PC-9 (cell line): ENCODE data around the gene UGT2A3. TPM values are rescaled to one million over a fixed set of nuclear protein-coding genes. Genes with fewer than 3 reads are reported as not detected.

ENCODE experiments used
- BruUV-seq: library from RNA; stranded (reverse); fragments of 400-500 nt; replicated peaks from 2 replicates; lab custom pipeline; 2021; lab: Mats Ljungman, UMichigan
- CTCF ChIA-PET: fragments of 300-600 bp; sonication (Branson Sonifier 250); formaldehyde crosslinking; loops from one replicate; lab custom pipeline; 2022; ENCODE audit warnings: antibody characterized with exemption; lab: Charles Lee
- POLR2A ChIA-PET: fragments of 300-600 bp; sonication (Branson Sonifier 250); formaldehyde crosslinking; loops from one replicate; lab custom pipeline; 2022; ENCODE audit warnings: antibody characterized with exemption; ENCODE audit not compliant: unreplicated experiment; lab: Charles Lee
- DNase-seq, 2 experiments: peaks; one replicate each; pipeline versions ENCODE4 v3.0.0 to v3.0.0-alpha.2; 2015 to 2022; ENCODE audit warnings: mixed read lengths in 1 of 2
- H2AFZ ChIP-seq: fragments of 200-600 bp; sonication (generic); 2 replicates; pipeline ENCODE4 v1.8.1; 2017; ENCODE audit warnings: antibody characterized with exemption
- H3F3A ChIP-seq: fragments of 200-600 bp; sonication (generic); 2 replicates; pipeline ENCODE4 v1.8.1; 2017; ENCODE audit warnings: antibody characterized with exemption, mild to moderate bottlenecking, low read depth; ENCODE audit not compliant: insufficient read depth
- H3K27ac ChIP-seq: fragments of 200-600 bp; sonication (generic); 2 replicates; pipeline ENCODE4 v1.6.1; 2016; ENCODE audit warnings: mixed run types
- H3K27me3 ChIP-seq: fragments of 200-600 bp; sonication (generic); 2 replicates; pipeline ENCODE4 v1.6.1; 2016; ENCODE audit warnings: low read depth, mixed run types; ENCODE audit not compliant: insufficient read depth
- H3K36me3 ChIP-seq: fragments of 200-600 bp; sonication (generic); 2 replicates; pipeline ENCODE4 v1.6.1; 2016; ENCODE audit warnings: low read depth, mixed run types
- H3K4me1 ChIP-seq: fragments of 200-600 bp; sonication (generic); replicated peaks from 2 replicates; pipeline ENCODE4 v1.6.1; 2016; ENCODE audit warnings: mixed run types; ENCODE audit not compliant: insufficient read depth
- H3K4me2 ChIP-seq: fragments of 200-600 bp; sonication (generic); 2 replicates; pipeline ENCODE4 v1.6.1; 2017; ENCODE audit warnings: mixed run types
- H3K4me3 ChIP-seq: fragments of 200-600 bp; sonication (generic); 2 replicates; pipeline ENCODE4 v1.6.1; 2016; ENCODE audit warnings: mixed run types
- H3K79me2 ChIP-seq: fragments of 200-600 bp; sonication (generic); 2 replicates; pipeline ENCODE4 v1.6.1; 2017; ENCODE audit warnings: low read depth, mixed run types
- H3K9me2 ChIP-seq: fragments of 200-600 bp; sonication (generic); 2 replicates; pipeline ENCODE4 v1.8.1; 2017; ENCODE audit warnings: mild to moderate bottlenecking; ENCODE audit not compliant: insufficient read depth
- H3K9me3 ChIP-seq: fragments of 200-600 bp; sonication (generic); 2 replicates; pipeline ENCODE4 v1.8.1; 2016; ENCODE audit warnings: low read depth; ENCODE audit not compliant: insufficient read depth
- H4K20me1 ChIP-seq: fragments of 200-600 bp; sonication (generic); 2 replicates; pipeline ENCODE4 v1.8.1; 2017; ENCODE audit not compliant: insufficient read depth
- EZH2 ChIP-seq: fragments of 200-600 bp; sonication (generic); IDR thresholded peaks from 2 replicates; pipeline ENCODE4 v1.8.0; 2017; ENCODE audit warnings: antibody characterized with exemption, low read depth
- intact Hi-C: fragments of 100-400 bp; cut with micrococcal nuclease; formaldehyde crosslinking; loops from one replicate; pipeline ENCODE4 v1.10.0; 2022; ENCODE audit not compliant: unreplicated experiment
- total RNA-seq: library from RNA; stranded (reverse); gene quantifications from 2 replicates; pipeline ENCODE4 v1.2.3, GENCODE V29; 2021
- TF ChIP-seq, protein P1 (sequence below): fragments of 200-600 bp; sonication (generic); conservative IDR thresholded peaks from 2 replicates; pipeline ENCODE4 v1.6.1; 2017; ENCODE audit warnings: mixed run types, antibody characterized with exemption, mild to moderate bottlenecking, moderate library complexity

UGT2A3 gene
- total RNA-seq, 1 experiment from 2014 or later: not detected

DNA sequence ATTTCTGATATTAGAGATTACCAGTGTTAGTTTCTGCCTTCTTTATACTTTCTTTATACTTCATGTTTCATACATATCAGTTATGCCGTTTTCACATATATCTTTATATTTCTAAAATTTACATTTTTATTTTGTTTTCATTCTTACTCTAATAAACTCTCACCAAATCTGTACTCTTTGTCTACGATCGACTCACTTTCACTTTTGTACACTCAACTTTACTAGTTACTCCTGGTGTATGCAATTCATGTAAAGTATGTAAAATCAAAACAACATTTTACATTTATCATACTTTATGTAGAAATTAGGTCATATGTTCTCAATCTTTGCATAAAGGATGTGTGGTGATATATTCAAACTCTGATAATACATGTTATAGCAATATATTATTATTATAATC lies 59.9 kb downstream of the UGT2A3 start:
- H4K20me1 ChIP-seq: no peaks in the 10 kb centered on the region
- H3K4me1 ChIP-seq: no peaks in the 10 kb centered on the region
- no TSS peak for BruUV-seq

DNA sequence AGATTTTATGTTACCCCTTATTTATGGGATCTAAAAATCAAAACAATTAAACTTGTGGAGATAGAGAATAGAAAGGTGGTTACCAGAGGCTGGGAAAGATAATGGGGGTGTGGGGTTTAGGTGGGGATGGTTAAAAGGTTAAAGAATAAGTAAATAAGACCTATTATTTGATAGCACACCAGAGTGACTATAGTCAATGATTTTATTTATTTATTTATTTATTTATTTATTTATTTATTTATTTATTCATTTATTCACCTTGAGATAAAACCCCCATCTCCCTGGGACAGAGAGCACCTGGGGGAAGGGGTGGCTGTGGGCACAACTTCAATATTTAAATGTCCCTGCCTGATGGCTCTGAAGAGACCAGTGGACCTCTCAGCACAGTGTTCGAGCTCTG lies 66.1 kb downstream of the UGT2A3 start:
- H3K79me2 ChIP-seq: no peaks in the 10 kb centered on the region
- ChIA-PET CTCF (no interaction called here), POLR2A (no interaction called here)
- no peaks in the 10 kb centered on the region for H4K20me1 ChIP-seq
- no peaks in the 10 kb centered on the region for H3K4me1 ChIP-seq
- H3K4me2 ChIP-seq: no peak overlapping the region
- no peak overlapping the region for H2AFZ ChIP-seq
- H3K9me3 ChIP-seq: no peaks in the 10 kb centered on the region
- no peaks in the 10 kb centered on the region for H3K36me3 ChIP-seq
- TF ChIP-seq, protein P1, sequence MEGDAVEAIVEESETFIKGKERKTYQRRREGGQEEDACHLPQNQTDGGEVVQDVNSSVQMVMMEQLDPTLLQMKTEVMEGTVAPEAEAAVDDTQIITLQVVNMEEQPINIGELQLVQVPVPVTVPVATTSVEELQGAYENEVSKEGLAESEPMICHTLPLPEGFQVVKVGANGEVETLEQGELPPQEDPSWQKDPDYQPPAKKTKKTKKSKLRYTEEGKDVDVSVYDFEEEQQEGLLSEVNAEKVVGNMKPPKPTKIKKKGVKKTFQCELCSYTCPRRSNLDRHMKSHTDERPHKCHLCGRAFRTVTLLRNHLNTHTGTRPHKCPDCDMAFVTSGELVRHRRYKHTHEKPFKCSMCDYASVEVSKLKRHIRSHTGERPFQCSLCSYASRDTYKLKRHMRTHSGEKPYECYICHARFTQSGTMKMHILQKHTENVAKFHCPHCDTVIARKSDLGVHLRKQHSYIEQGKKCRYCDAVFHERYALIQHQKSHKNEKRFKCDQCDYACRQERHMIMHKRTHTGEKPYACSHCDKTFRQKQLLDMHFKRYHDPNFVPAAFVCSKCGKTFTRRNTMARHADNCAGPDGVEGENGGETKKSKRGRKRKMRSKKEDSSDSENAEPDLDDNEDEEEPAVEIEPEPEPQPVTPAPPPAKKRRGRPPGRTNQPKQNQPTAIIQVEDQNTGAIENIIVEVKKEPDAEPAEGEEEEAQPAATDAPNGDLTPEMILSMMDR: no peak
- TF ChIP-seq EZH2: no peak
- H3F3A ChIP-seq: no peaks in the 10 kb centered on the region
- H3K27me3 ChIP-seq: no peaks in the 10 kb centered on the region
- no peak for DNase-seq
- no peak overlapping the region for H3K27ac ChIP-seq
- no peak overlapping the region for H3K4me3 ChIP-seq
- no peaks in the 10 kb centered on the region for H3K9me2 ChIP-seq
- intact Hi-C loops: no loop called here
- BruUV-seq: no TSS peak

More for the DNA sequence above, 59.9 kb downstream of the UGT2A3 start:
- Histone ChIP-seq H3K9me2 (no peaks in the 10 kb centered on the region), H3K79me2 (no peaks in the 10 kb centered on the region), H3K9me3 (no peaks in the 10 kb centered on the region), H2AFZ (no peak overlapping the region), H3K4me3 (no peak overlapping the region), H3K27me3 (no peaks in the 10 kb centered on the region), H3F3A (no peaks in the 10 kb centered on the region), H3K36me3 (no peaks in the 10 kb centered on the region), H3K27ac (no peak overlapping the region), H3K4me2 (no peak overlapping the region)
- intact Hi-C loops: no loop called here
- no peak for TF ChIP-seq EZH2
- TF ChIP-seq, protein P1: no peak
- ChIA-PET POLR2A (no interaction called here), CTCF (no interaction called here)
- DNase-seq: no peak

DNA sequence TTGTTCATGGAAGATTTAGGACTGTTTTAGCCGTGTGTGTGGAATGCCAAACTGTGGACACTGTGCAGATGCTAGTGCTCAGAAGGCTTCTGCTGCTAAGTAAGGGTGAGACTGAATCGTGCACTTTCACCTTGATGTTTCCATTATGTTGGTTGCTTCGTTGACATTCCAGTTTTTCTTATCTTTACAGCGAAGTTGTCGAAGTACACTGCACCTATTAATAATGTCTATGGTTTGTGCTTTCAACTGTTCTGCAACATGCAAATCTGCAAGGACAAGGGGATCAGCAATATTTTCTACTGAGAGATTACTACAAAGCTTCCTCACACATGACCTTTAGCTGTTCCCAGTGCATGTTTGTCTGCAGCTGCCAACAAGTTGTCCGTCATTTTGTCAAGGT lies 67.7 kb downstream of the UGT2A3 start:
- Histone ChIP-seq H3K27me3 (no peaks in the 10 kb centered on the region), H3K4me1 (no peaks in the 10 kb centered on the region), H3K36me3 (no peaks in the 10 kb centered on the region), H3K9me3 (no peaks in the 10 kb centered on the region), H3K4me2 (no peak overlapping the region), H3K9me2 (no peaks in the 10 kb centered on the region), H3F3A (no peaks in the 10 kb centered on the region), H3K27ac (no peak overlapping the region), H4K20me1 (no peaks in the 10 kb centered on the region), H2AFZ (no peak overlapping the region), H3K79me2 (no peaks in the 10 kb centered on the region), H3K4me3 (no peak overlapping the region)
- BruUV-seq: no TSS peak
- TF ChIP-seq EZH2: no peak
- TF ChIP-seq, protein P1: no peak
- DNase-seq: no peak
- CTCF ChIA-PET: no interaction called here
- intact Hi-C loops: no loop called here
- POLR2A ChIA-PET: no interaction called here

Other genes starting within 250 kb of the UGT2A3 start
- not detected in 2 replicates for gene UGT2B10, start 135.8 kb downstream of the UGT2A3 start, total RNA-seq
- gene UGT2B7, start 144.7 kb upstream of the UGT2A3 start, total RNA-seq: not detected in 2 replicates